ENCODE data around the gene LGALS3. TPM values are rescaled to one million over a fixed set of nuclear protein-coding genes. Genes with fewer than 3 reads are reported as not detected.

Gene LGALS3
- total RNA-seq, 1 donor from 2014 or later = 17.1 TPM

DNA sequence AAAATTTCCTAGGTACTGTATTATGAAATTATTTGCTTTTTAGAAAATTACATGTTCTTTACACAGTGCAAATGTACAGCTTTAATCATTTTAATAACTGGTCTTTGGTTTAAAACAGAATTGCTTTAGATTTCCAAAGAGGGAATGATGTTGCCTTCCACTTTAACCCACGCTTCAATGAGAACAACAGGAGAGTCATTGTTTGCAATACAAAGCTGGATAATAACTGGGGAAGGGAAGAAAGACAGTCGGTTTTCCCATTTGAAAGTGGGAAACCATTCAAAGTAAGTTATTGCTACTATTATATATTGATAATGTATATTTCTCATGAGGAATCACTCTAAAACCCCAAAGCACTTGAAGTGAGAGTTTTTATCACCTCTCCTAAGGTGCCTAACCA, 13.4 kb downstream of the LGALS3 start:
- peaks cover under 1% of the 10 kb centered on the region for H3K4me1 Mint-ChIP-seq
- no peak overlapping the region for H3K4me3 Mint-ChIP-seq
- DNase-seq (ENCODE audit: low spot score in 2 of 2, unreplicated experiment in 2 of 2) = no peak
- H3K27me3 Mint-ChIP-seq (ENCODE audit: low read depth) = no peaks in the 10 kb centered on the region
- TF ChIP-seq, protein P1, sequence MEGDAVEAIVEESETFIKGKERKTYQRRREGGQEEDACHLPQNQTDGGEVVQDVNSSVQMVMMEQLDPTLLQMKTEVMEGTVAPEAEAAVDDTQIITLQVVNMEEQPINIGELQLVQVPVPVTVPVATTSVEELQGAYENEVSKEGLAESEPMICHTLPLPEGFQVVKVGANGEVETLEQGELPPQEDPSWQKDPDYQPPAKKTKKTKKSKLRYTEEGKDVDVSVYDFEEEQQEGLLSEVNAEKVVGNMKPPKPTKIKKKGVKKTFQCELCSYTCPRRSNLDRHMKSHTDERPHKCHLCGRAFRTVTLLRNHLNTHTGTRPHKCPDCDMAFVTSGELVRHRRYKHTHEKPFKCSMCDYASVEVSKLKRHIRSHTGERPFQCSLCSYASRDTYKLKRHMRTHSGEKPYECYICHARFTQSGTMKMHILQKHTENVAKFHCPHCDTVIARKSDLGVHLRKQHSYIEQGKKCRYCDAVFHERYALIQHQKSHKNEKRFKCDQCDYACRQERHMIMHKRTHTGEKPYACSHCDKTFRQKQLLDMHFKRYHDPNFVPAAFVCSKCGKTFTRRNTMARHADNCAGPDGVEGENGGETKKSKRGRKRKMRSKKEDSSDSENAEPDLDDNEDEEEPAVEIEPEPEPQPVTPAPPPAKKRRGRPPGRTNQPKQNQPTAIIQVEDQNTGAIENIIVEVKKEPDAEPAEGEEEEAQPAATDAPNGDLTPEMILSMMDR (IDR thresholded peaks at IDR 0.05; ENCODE audit: unreplicated experiment) = no peak
- H3K27ac Mint-ChIP-seq = no peak overlapping the region
- H3K9me3 Mint-ChIP-seq = no peaks in the 10 kb centered on the region
- H3K36me3 Mint-ChIP-seq = peaks cover 24% of the 10 kb centered on the region

DNA sequence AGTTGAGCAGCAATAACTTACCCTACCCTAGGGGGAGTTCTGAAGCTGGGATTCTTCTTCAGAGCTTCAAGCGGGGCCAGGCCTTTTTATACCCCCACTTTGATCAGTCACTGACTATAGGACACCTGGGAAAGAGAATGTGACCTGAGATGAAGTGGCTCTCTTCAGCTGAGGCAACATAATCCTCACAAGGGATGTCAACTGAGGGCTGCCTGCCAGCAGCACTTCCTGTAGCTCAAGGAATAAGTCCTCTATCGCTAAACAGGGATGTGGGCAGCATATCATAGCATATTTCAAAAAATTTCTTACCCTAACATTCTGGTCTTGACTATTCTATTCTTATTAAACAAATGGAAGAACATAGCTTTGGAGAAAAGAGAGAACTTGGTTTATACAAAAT, 17.4 kb downstream of the LGALS3 start:
- DNase-seq (ENCODE audit: low spot score in 2 of 2, unreplicated experiment in 2 of 2) = no peak
- TF ChIP-seq, protein P1 (IDR thresholded peaks at IDR 0.05; ENCODE audit: unreplicated experiment) = no peak
- H3K36me3 Mint-ChIP-seq = peaks cover 11% of the 10 kb centered on the region
- no peaks in the 10 kb centered on the region for H3K9me3 Mint-ChIP-seq
- no peak overlapping the region for H3K27ac Mint-ChIP-seq
- no peaks in the 10 kb centered on the region for H3K27me3 Mint-ChIP-seq (ENCODE audit: low read depth)
- no peaks in the 10 kb centered on the region for H3K4me1 Mint-ChIP-seq
- no peak overlapping the region for H3K4me3 Mint-ChIP-seq

DNA sequence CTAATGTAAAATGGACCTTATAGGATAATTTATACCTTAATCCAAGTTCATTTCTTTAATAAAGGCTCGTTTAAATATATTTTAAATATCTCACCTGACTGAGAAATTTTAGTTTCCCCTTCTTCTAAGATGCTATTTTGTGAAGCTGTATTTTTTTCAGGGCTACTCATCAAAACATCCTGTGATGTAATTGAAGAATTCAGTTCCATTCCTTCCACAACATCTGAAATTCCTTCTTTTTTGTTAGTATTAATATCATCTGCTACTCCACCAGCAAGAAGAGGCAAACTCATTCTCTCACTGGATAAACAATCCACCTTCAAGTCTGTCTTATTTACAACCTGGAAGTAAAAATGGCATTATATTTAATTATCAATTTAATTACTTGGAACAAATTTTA, 22.5 kb downstream of the LGALS3 start:
- Mint-ChIP-seq H3K27ac (no peak overlapping the region), H3K27me3 (ENCODE audit: low read depth) (no peaks in the 10 kb centered on the region), H3K4me3 (no peak overlapping the region), H3K4me1 (no peaks in the 10 kb centered on the region), H3K36me3 (peaks cover 8% of the 10 kb centered on the region), H3K9me3 (no peaks in the 10 kb centered on the region)
- TF ChIP-seq, protein P1 (IDR thresholded peaks at IDR 0.05; ENCODE audit: unreplicated experiment) = no peak
- DNase-seq (ENCODE audit: low spot score in 2 of 2, unreplicated experiment in 2 of 2) = no peak

DNA sequence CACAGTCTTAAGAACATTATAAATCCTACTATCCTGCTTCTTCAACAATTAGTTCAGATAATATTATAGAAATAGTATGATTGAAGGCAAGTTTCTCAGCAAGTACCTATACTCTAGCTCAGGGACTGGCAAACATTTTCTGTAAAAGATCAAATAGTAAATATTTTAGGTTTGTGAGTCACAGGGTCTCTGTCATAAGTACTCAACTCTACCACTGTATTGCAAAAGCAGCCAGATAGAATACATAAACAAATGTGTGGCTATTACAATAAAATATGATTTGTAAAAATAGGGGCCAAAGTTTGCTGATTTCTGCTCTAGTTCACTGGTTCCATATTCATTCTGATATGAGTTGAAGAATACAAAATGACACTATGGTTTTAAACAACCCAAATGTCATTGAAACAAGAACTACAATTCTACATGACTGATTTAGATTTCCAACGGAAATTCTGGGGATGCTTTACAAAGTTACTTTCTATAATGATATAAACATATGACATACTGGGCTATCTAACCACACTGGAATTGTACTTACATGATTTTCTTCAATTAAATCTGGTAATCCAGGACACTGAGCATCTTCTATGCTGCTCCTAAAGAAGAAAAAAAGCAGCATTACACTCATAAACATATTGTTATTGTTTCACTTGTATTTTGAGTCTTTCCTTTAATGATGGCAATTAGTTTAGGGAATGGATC, 23.2 kb downstream of the LGALS3 start:
- Mint-ChIP-seq H3K27ac (no peak overlapping the region), H3K27me3 (ENCODE audit: low read depth) (no peaks in the 10 kb centered on the region), H3K9me3 (no peaks in the 10 kb centered on the region), H3K36me3 (peaks cover 14% of the 10 kb centered on the region), H3K4me1 (no peaks in the 10 kb centered on the region), H3K4me3 (no peak overlapping the region)
- no peak for DNase-seq (ENCODE audit: low spot score in 2 of 2, unreplicated experiment in 2 of 2)
- TF ChIP-seq, protein P1 (IDR thresholded peaks at IDR 0.05; ENCODE audit: unreplicated experiment) = no peak

DNA sequence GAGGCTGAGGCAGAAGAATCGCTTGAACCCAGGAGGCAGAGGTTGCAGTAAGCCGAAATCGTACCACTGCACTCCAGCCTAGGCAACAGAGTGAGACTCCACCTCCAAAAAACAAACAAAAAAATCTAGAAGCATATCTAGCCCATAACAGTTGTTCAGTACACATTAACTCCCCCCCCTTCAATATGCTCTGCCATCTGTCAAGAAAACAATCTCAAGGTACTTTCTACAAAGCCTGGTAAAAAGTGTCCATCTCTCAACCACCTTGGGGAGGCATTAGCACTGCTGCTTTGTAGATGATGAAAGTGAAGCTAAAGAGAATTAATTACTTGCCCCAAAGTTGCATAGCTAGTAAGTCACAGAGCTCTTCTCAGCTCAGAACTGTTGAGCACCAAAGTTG, 24.9 kb downstream of the LGALS3 start:
- no peak overlapping the region for H3K4me3 Mint-ChIP-seq
- no peaks in the 10 kb centered on the region for H3K27me3 Mint-ChIP-seq (ENCODE audit: low read depth)
- no peak overlapping the region for H3K27ac Mint-ChIP-seq
- no peaks in the 10 kb centered on the region for H3K9me3 Mint-ChIP-seq
- no peak for DNase-seq (ENCODE audit: low spot score in 2 of 2, unreplicated experiment in 2 of 2)
- H3K4me1 Mint-ChIP-seq = no peaks in the 10 kb centered on the region
- H3K36me3 Mint-ChIP-seq = peaks cover 12% of the 10 kb centered on the region
- TF ChIP-seq, protein P1 (IDR thresholded peaks at IDR 0.05; ENCODE audit: unreplicated experiment) = no peak
